HL-60/S4 treated with retinoic acid at 250 ng/mL for 4 days and 3 days (cell line): ENCODE data around the gene SHISA6.
"Not testable (repeated sequence)": the region's sequence is repeated elsewhere in the genome, so short reads cannot be mapped to it uniquely, and the experiment has no call there.

ENCODE experiments used
- in situ Hi-C: fragments of 300-500 bp; cut with MboI; formaldehyde crosslinking; loops from 2 replicates; pipeline ENCODE4 v1.7.0; 2022; ENCODE audit warnings: low sequenced_read_pairs

Gene SHISA6

DNA sequence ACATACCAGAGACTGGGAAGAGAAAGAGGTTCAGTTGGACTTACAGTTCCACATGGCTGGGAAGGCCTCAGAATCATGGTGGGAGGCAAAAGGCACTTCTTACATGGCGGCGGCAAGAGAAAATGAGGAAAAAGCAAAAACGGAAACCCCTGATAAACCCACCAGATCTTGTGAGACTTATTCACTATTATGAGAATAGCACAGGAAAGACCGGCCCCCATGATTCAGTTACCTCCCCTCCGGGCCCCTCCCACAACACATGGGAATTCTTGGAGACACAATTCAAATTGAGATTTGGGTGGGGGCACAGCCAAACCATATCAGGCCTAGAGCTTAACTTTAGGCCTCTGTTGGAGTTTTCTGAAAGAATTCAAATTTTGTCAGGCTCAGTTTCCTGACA, 60.9 kb downstream of the SHISA6 start:
- in situ Hi-C loops: not testable (repeated sequence)

DNA sequence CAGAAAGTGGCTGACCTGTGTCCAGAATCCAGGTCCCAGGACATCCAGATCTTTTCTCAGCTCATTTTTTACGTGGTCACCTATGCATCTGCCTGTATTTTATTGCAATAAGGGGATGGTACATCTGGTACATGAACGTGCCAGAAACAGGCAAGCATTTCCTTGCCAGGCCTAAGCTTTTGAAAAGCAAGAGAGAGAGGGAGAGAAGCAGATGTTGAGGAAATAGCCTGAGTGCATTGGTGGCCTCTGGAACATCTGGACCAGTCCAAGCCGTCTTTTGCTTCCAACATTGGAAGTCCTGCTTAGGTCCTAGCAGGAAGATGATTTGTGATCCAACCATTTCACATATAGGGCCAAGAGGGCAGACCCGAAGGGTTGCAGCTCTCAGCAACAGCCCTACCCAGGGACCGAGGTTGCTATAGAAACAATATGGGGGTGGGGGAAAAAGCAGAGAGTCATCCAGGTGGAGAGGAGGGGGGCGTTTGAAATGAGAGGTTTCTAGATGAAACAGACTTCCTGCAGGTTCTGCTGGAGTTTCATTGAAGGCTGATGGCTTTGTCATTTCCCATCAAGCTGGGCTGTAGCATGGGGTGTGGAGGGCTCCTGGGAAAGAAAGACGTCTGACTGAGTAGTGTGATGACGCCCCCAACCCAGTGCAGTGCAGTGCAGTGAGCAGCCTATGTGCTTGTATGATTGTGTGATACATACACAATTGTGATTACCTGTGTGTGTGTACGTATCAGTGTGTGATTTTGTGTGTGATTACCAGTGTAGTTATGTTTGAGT, 61.6 kb downstream of the SHISA6 start:
- in situ Hi-C loops: no loop called here

DNA sequence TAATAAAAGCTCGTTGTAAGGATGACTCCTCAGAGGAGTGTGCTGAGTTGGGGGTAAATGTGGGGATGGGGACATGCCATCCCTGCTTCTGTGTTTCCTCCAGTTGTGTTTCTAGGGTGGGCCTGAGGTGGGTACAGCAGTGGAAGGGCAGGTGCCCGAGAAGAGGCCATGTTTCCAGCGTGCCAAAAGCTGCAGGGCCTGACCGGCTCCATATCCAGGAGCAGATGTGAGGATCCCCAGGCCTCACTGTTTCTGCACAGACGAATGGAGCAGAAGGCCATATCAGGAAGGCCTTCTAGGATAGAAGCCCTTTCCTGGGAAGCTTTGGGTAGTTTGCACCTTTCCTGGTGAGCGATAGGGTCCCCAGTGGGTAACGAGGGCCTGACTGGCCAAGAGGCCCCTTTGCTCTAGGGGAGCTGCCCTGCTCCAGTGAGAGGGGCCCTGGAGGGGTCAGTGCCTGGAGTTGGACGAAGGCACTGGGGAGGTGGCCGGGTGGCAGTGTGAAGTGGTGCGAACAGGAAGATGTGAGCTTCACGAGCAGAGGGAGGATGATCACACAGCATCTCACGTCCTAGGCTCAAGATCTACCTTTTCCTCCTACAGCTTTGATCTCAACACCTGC, 62.9 kb downstream of the SHISA6 start:
- in situ Hi-C loops: no loop called here

DNA sequence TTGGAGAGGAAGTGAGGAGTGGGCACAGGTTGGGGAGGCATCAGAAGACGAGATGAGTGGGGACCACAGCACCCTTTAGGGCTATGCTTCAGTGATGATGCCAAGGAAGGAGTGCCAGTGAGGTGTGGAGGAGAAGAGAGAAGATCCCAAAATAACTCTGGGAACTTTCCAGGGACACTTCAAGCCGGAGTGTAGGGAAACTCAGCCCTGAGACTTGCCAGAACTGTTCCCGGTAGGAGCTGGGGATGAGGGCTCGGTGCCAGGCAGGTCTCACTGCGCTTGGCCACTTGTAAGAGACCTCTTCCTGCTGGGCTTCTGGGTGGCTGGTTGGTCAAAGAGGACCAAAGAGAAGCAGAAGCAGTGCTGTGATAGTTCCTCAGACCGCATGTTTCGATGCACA, 63.6 kb downstream of the SHISA6 start:
- in situ Hi-C loops: no loop called here

DNA sequence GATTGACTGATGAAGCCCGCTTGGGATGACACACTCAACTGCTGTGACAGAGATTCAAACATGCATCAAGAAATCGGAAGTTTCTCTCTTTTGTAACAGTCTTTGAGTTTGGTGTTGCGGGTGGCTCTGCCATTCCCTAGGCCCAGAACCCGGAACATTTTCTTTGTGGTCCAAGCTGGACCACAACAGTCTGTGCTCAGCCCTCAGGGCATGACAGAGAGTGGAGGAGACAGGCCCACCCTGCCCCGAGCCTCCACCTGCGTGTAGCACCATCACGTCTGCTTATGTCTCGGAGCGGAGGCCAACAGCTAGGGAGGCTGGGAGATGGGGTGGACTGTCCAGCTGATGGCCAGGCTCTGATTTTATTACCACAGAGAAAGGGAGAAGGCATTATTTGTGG, 64.5 kb downstream of the SHISA6 start:
- in situ Hi-C loops: no loop called here

DNA sequence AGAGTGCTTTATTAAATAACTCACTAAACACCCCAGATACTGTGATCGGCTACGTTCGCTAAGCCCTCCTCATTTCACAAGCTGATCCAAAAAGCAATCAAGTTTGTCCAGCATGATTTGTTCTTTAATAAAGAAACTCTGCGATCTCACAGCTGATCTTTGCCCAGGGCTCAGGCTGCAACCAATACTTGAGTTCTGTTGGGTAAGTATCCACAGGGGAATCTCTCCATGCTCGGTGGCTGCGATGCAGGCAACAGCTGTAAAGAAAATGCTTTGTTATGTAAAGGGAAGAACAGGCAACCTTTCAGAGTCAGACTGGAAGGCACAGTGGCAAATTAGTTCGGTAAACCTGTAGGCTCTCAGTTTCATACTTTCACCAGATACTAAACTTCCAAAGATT, 67.5 kb downstream of the SHISA6 start:
- in situ Hi-C loops: no loop called here

DNA sequence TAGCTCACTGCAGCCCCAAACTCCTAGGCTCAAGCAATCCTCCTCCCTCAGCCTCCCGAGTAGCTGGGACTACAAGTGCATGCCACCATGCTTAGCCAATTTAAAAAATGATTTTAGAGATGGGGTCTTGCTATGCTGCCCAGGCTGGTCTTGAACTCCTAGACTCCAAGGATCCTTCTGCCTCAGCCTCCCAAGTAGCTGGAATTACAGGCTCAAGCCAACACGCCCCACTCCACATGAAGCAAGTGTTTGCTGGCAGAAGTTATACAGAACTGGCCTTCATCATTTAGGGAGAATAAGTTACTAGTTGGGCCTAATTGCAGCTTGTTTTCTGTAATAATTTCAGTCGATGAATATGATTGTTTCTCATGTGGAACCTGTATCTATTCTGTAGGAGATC, 68.0 kb downstream of the SHISA6 start:
- in situ Hi-C loops: no loop called here

DNA sequence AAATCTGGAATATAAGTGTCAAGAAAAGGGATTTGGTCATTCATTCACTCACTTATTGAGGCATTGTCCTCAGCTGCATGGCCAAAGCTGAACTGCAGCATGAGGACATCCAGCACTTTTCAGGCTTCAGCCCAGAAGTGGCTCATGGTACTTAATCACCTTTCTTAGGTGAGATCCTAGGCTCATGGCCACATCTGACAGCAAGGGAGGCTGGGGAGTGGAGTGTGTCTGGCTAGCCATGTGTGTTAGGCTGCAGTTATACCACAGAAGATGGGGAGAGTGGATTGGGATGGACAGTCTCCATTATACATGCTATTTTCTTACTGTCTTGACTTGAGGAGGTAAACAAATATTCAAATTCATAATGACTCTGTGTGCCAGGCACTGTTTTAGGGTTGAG, 68.8 kb downstream of the SHISA6 start:
- in situ Hi-C loops: no loop called here

DNA sequence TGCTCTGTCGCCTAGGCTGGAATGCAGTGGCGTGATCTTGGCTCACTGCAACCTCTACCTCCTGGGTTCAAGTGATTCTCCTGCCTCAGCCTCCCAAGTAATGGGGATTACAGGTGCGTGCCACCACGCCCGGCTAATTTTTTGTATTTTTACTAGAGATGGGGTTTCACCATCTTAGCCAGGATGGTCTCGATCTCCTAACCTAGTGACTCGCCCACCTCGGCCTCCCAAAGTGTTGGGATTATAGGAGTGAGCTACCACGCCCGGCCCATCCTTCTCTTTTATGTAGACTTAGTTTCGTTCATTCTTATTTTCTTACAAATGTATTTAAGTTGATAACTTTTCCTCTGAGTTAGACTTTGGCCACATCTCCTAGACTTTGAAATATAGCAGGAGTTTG, 75.4 kb downstream of the SHISA6 start:
- in situ Hi-C loops: not testable (repeated sequence)

DNA sequence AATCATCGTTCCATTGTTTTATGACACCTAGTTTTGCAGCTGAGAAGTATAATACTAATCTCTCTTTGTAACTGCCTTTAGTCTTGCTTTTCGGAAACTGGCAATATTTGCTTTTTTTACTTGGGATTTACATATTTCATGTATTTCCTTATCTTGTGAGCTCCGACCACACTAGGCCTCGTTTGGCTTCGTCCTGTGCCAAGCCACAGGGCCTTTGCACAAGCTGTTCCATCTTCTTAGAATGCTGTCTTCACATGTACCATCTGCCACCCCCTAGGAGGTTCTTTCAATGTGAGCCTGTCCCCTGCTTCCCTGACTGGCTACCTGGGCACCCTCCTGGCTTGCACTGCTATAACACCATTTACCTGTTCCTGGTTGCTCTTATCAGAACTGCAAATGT, 77.2 kb downstream of the SHISA6 start:
- in situ Hi-C loops: no loop called here

DNA sequence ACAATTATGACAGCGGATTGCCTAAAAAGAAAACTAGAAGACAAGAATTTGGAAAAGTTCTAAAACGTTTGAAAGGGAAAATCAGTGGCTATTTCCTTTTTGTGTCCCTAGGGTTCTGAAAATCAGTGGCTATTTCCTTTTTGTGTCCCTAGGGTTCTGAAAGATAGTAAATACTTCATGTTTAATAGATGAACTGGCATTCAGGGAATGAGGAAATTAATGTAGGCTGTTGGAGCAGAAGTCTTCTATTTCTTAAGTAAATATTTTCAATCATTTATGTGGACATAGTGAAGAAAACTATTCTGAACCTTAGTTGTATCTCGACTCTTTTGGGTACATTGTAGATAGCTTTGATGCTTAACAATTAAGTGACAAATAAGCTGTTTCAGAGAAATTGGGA, 78.9 kb downstream of the SHISA6 start:
- in situ Hi-C loops: no loop called here

DNA sequence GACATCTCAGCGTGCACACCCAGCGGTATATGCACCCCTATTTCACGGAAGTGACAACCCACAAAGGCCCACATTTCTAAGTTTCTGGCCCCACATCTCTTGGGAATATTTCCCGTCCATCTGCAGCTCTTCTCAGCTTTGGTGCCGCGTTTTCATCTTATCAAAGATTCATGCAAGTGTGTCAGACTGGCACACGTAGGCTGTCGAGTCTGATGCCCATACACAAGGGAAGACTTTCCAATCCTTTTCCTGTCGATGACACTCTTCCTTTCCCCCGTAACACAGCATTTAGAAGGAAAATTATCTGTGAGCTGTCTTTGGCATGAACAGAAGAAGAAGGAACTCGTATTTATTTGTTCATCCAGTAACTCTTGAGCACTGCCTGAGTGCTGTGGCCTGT, 83.0 kb downstream of the SHISA6 start:
- in situ Hi-C loops: no loop called here

DNA sequence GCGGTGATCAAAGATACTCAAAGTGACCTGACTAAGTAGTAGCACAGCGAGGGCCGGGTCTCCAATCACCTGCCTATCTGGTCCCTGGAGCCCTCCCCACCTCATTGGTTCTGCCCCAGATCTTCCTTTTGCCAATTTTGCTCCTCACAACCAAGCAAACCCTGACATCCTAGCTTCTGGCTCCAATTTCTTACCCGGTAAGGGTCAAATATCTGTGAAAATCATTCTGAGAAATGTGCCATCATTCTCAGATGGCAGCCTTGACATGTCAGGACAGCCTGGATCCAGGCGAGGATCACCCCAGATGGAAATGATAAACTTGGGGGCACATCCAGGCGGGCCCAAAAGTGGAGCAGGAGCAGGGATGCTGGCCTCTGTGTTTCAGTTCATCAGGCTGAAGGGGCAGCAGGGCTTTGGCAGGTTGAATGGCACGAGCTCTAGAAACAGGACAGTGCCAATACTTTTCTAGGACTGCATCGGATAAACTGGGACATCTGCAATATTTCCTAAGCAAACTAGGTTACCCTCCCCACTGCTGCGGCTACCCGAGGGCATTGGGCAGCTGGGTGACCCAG, 83.9 kb downstream of the SHISA6 start:
- in situ Hi-C loops: no loop called here

DNA sequence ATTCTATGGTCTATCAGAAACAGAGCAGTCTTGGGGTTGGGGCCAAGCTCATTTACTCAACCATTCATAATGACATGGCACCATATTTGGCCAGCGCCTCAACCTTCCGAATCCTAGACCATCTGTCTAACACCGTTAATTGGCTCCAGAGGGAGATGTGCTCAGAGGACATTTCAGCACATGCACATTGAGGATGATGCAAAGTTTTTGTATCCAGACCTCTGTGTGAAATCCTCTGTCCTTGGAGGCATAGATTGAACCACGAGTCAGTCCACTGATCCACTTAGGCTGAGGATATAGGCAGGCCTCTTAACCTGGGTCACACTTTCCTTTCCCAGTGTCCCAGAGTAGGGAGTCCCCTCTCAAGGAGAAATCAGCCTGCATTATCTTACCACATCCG, 85.5 kb downstream of the SHISA6 start:
- in situ Hi-C loops: no loop called here

DNA sequence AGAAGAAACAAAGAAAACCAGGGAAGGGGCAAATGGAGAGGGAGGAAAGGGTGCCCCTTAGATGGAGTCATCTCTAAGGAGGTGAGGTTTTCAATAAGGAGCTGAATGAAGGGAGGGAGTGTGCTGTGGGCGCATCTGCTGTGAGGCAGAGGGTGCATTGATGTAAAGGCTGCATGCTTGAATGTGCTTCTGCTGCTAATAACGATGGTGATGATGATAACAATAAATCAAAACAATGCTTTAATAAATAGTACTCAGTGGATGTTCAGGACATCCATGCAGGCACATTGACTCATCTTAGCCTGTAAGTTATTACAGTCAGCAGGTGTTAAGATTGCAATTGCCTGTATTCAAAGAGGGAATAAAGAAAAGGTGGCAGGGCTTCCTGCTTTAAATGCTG, 87.8 kb downstream of the SHISA6 start:
- in situ Hi-C loops: no loop called here

DNA sequence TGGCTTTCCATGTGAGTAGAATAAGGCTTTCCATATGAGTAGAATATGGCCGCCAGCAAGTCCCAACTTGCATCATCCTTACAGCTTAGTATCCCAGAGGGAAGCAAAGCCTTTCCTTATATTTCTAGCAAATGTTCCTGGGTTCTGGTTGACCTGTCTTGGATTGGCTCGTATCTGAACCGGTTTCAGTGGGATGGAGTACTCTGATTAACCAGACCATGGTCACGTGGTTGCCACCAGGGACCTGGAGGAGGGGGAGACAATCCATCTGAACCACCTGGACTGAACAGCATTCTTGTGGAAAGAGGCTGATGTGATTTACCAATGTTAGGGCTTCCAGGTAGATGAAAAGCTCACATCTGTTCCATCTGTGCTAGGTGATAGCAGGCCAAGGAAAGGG, 89.0 kb downstream of the SHISA6 start:
- in situ Hi-C loops: no loop called here

DNA sequence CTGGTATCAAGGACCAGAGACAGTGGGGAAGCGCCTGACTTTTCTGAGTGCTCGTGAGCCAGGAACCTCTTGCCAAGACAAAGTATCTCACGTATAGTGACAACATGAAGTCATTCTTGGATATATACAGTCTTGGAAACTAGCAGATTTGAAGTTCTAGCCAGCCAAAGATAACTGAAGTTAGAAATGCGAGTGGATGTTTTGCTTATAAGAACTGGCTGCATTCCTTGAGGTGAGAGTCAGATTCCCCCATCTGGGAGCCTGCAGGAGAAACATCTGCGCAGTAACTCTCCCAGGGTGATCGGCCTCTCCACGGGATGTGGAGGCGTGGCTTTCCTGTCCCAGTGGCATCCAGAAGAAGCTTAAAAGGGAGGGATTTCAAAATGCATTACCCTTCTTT, 89.8 kb downstream of the SHISA6 start:
- in situ Hi-C loops: no loop called here

DNA sequence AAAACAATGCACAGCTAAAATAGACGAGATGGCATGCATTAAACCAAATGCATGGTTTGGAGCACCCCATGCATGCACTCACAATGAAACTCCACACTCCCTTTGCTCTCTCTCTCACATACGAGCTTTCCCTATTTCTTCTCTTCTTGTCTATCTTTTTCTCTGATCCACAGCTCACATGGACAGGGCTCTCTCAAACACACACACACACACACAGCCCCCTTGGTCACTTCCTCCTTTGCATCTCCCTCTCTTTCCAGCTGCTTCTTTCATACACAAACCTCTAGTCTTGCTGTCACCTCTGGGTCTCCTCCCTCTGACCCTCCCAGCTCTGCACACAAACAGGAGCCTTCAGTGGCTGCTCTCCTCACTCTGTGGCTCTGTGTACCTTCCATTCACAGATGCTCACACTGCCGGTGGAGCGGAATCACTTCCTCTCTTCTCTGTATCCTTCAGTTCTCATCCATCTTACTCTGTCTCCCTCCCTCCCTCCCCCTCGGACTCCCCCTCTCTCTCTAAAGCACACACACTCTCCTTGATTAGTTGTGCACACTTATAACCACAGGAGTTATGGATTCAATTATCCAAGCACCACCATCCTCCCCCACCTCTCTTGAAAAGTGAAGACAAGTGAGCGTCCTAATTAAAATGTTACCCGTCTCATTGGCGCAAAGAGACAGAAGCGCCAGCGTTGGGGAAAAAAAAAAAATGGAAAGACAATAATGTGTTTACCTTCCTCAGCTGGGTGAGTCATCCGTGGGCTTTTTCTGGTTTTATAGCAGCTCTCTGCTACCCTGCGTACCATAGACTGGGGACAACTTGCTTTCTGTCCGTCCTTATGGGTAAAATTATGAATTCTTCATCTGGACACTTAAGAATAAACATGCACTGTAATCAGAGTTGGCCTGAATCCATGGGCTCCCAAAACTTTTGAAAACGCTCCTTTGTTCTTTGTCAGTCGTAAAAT, 90.8 kb downstream of the SHISA6 start:
- in situ Hi-C loops: no loop called here

DNA sequence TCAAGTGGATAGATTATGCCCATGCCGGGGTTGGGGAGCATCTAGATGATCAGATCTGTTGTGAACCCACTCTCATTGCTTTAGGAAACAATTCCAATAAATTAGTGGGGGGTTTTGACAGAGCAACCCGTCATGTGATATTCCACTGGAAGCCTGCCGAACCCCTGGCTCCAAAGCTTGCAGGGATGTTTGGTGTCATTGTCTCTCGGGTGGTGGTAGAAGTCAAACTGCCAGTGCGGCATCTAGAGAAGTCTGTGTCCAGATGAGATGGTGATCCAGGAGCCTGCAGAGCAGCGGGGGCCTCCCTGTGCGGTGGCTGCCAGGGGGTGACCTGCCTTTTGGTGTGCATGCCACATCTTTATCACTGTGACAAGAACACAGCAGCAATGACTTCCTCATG, 91.7 kb downstream of the SHISA6 start:
- in situ Hi-C loops: no loop called here

DNA sequence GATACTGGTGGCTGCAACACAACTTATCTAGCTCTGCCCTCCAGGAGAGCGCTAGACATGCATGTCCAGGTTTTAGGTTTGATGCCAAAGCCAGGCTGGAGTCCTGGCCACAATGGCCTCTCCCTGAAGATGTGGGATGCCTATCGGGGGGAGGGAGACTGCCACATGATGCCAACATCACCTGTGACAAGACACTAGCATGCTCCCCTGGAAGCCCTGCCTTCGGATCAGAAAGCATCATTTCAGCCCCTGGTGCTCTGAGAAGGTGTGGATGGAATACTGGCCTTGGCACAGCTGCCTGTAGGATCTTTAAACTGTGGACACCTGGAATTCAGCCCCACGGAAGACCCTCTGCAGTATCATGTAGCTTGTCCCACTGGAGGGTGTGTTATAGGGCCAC, 93.5 kb downstream of the SHISA6 start:
- in situ Hi-C loops: no loop called here

DNA sequence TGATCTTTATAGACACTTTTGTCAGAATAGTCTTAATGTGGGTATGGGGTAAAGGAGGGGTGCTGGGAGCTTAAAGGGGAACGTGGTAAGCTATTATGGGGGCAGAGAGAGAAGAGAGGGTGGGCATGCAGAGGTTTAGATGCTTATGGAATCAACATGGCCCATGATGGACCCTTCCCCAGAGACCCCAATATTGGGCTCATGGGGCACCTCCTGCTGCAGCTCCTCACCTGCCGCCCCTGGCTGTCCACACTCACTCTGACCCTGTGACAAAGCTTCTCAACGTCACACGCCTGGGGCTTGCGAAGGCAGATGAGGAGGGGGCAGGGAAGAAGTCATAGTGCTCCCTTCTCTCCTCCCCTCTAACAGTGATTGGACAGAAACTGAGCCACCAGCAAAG, 95.3 kb downstream of the SHISA6 start:
- in situ Hi-C loops: no loop called here
